Nucleus accumbens (tissue), 56 donors: Measurements from ENCODE around the gene CERK.
"Not testable (repeated sequence)": the region's sequence is repeated elsewhere in the genome, so short reads cannot be mapped to it uniquely, and the experiment has no call there.

Experiments
- DNase-seq, 56 donors: peaks; one replicate each; lab custom pipeline; 2025; lab: John Stamatoyannopoulos, UW

Gene CERK

GRCh38 chr22:46737976-46738646 is at the start of gene CERK:
Gene CERK (minus strand): TSS chr22:46738252. CDS start chr22:46738148, 104 bp downstream.
- peak in 53 of 56 donors; percentile 18 to 84 (median 67) for DNase-seq

- DNase-seq, result no peak
Measured at GRCh38 chr22:46783721-46784120, 45.7 kb upstream of the CERK start.

GRCh38 chr22:46782200-46782599 is 44.1 kb upstream of the CERK start:
- DNase-seq, result not testable (repeated sequence)

- no peak for DNase-seq
Measured at GRCh38 chr22:46781291-46781690, 43.2 kb upstream of the CERK start.

GRCh38 chr22:46780453-46780852 is 42.4 kb upstream of the CERK start:
- DNase-seq, result no peak

- DNase-seq, result no peak
Measured at GRCh38 chr22:46779651-46780050, 41.6 kb upstream of the CERK start.

- DNase-seq, result no peak
Measured at GRCh38 chr22:46779023-46779422, 41.0 kb upstream of the CERK start.

GRCh38 chr22:46777609-46777970 is 39.5 kb upstream of the CERK start:
- DNase-seq, result peak in 18 of 56 donors; percentile 12 to 59 (median 27)

- no peak for DNase-seq
Measured at GRCh38 chr22:46776876-46777608, 39.0 kb upstream of the CERK start.

GRCh38 chr22:46775850-46776826 is 38.1 kb upstream of the CERK start:
- DNase-seq, result no peak

GRCh38 chr22:46774980-46775849 is 37.2 kb upstream of the CERK start:
- no peak for DNase-seq

- peak in 10 of 56 donors; percentile 21 to 78 (median 48) for DNase-seq
Measured at GRCh38 chr22:46774253-46774979, 36.4 kb upstream of the CERK start.

GRCh38 chr22:46773076-46773475 is 35.0 kb upstream of the CERK start:
- DNase-seq, result no peak

- peak in 5 of 56 donors; percentile 11 to 44 (median 22) for DNase-seq
Measured at GRCh38 chr22:46770726-46771125, 32.7 kb upstream of the CERK start.

GRCh38 chr22:46770151-46770641 is 32.1 kb upstream of the CERK start:
- no peak for DNase-seq

GRCh38 chr22:46769706-46770105 is 31.7 kb upstream of the CERK start:
- no peak for DNase-seq

- peak in 14 of 56 donors; percentile 13 to 62 (median 30) for DNase-seq
Measured at GRCh38 chr22:46769191-46769675, 31.2 kb upstream of the CERK start.

- no peak for DNase-seq
Measured at GRCh38 chr22:46767249-46767985, 29.4 kb upstream of the CERK start.
